Activated effector memory CD4-positive, alpha-beta T cell treated with anti-CD3 and anti-CD28 coated beads, Interleukin-2, amount 50 U/mL, for 16 hours (primary cell): Measurements from ENCODE around the gene TSEN15.

ENCODE experiments used
- DNase-seq: peaks from one replicate; pipeline ENCODE4 v3.0.0-alpha.2; 2020

Gene TSEN15

DNA sequence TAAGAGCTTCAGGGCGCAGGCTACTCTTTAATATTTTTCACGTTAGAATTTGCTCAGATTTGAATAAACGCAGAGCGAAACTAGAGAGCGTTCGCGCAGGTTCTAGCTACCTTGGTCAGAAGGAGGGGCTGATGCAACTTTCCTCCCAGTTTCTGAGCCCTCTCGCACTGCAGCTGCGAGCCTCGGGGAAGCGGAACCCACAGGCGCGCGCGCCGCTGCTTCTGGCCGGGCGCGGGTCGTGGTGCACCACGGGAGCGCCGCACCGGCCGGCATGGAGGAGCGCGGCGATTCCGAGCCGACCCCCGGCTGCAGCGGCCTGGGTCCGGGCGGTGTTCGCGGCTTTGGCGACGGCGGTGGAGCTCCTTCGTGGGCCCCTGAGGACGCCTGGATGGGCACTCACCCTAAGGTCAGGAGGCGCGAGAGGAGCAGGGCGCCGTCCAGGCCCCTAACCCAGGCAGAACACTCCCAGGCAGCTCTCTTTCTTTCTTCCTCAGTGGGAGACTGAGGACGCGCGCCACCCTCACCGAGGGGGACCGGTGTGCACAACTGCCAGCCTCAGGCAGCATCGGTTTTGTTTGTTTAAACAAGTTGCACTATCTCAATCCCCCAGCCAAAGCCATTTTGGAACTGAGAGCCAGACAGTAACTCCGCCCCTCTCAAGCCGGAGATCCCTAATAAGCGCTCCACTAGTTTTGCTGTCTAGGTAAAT is at the start of gene TSEN15:
Gene TSEN15, plus strand, starts transcription at position 246 of the 709 bp plus-strand sequence. Its CDS starts 26 bp downstream, at position 272.
- DNase-seq, result peak; percentile 92

DNA sequence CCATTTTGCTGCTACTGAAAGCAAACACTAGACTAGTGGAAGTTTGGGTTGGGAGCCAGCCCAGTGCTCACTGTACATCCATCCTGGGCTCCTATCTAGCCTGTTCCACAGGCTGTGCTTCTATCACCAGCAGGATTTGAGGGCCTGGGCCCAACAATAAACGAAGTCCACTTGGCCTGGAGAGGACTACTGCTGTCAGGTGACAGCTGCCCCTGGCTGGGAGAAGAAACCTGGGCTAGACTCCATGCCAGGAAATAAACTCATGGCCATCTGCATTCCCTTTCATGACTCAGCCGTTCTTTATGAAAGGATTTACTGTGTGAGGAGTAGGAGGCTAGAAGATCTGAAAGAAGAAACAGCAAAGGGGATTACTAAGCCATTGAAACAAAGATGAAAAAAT is 49.5 kb upstream of the TSEN15 start:
- no peak for DNase-seq

DNA sequence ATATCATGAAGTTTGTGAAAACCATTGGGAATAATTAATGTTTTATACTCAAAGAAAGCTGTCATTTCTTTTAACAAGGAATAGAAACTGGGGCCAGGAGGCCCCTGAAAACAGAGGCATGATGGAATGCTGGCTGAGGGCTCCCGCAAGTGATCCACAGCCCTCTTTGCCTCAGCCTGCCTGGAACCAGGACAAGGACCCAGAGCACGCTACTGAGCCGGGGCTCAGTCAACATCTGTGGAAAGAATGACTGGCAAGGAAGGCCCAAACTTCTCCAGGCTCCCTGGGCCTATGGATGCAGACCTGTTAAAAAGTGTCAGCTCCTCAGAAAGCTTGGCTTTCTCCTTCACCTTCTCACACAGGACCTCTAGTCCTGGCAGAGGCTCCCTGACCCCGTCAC is 46.6 kb upstream of the TSEN15 start:
- no peak for DNase-seq

DNA sequence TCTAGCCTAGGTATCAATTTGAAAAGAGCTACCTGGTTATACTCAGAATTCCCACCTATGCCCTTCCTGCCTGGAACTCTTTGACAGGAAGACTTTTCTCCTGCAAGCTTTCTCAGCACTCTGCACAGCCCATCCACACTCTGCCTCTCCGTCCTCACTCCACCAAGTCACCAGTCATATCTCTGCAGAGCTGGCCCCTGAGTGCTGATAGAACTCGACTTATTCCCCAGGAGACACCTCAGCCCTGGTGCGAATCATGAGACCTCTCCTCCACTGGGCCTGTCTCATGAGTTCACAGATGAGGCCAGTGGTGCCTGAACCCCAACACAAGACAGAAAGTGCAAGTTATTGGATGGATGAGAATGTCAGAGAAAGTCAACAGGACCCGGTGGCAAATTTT is 46.0 kb upstream of the TSEN15 start:
- no peak for DNase-seq

DNA sequence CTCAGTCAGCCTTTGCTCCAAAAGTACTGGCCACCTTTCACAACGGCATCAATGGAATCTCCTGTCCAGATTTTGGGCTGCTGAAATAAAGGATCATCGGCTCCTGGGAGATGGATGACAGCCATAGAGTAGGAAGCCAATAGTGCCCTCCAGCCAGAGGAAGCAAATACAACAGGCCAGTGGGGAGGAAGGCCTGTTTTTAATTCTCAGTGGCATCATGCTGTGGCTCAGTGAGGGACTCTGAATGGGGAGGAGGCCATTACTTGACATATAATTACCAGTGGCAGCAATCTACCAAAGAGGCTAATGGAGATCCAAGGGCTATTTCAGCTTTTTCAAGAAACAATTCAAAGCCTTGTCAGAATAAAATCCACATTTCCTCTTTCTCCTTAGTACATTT is 40.7 kb upstream of the TSEN15 start:
- DNase-seq, result no peak

DNA sequence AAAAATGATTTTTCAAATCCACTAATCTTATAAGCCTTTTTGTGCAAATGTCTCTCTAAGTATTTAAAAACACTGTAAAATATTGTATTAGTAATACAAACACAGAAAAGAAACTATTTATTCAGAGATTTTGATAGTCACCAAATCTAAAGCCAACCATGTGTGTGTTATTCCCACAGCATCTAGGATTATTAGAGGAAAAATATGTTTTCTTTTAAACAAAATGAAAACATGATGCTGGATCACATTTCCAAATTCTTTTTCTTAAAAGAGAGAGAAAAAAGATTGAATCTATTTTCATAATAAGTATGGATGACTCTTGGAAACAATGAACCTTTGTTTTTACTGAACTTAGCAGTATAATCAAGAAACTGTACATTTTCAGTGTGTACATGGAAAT is 39.3 kb upstream of the TSEN15 start:
- no peak for DNase-seq

DNA sequence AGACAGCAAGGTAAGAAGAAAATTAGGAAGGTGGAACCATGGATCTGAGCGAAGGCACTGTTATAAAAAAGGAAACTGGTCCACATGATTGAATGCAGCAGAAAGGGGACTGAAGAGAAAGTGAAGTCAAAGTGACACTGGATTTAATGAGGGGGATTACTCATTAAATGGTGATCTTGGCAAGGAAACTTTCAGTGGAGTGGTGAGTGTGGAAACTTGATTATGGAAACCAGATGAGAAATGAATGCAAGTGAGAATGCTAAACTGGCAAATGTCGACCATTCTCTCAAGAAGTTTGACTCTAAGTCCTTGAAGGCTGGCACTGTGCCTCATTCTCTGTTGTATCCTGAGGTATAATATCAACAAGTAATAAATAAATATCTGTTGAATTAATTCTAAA is 37.3 kb upstream of the TSEN15 start:
- no peak for DNase-seq

DNA sequence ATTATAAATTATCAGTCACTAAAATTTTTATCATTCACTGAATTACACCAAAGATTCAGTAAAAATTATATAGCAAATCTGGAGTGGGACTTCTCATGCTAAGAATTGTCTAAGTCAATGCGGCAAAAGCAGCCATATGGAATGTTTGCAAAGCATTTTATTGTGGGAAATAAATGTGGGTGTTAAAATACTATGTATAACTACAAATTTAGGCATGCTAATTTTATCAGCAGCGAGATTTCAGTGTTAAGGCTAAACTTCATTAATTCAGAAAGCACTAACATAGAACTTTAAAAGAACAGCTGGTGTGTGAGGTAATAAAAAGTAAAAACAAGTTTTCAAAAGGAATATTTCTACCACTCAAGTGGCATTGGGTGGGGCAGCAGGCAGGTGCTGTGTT is 35.4 kb upstream of the TSEN15 start:
- DNase-seq, result no peak

DNA sequence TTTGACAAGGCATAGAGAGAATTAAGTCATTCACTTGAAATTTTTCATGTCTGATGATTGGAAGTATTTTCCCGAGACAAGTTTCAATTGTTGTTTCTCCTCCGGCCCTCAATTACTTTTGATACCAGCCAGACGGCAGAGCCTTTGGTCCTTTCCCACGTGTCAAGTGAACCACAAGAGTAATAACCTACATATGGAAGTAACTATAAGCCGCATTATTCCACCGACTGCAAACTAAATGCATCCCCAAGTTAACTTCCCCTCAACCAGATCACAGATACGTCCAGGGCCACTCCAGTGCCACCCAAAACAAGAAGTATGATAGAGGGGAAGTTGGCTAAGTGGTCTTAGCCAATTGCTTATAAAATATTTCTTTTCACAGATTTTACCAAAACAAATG is 34.2 kb upstream of the TSEN15 start:
- no peak for DNase-seq

DNA sequence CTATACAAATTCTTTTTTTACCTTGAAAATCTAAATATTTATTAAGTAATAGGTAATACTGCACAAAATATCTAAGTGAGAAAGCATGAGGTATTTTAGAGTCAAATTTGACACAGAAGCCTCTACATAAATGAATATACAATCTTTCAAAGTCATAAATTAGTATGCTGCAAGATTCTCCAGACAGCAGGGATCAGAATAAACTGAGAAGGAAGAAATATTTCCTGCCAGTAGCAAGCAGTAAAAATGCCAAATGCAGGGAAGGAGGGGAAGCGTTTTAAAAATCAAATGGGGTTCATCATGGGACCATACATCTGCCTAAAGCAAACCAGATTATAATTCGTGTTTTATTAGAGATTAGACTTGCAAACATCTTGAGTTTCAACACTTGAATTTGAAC is 32.9 kb upstream of the TSEN15 start:
- no peak for DNase-seq

DNA sequence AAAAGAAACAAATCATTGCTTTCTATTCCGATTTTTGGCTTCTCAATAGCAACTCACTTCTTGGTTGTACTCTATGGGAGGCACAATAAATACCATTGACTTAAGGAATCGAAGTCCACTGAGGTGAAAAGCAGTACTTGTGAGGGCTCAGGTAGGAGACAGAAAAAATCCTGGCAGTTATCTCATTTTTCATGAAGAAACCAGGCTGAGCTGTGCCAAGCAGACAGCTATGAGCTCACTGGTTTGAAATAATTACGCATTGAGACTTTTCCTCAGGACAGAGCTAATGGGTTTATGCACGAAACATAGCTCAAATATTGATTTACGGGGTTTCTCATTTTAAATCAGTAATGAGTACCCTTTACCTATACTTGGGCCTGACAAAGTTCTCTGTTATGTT is 32.5 kb upstream of the TSEN15 start:
- no peak for DNase-seq

DNA sequence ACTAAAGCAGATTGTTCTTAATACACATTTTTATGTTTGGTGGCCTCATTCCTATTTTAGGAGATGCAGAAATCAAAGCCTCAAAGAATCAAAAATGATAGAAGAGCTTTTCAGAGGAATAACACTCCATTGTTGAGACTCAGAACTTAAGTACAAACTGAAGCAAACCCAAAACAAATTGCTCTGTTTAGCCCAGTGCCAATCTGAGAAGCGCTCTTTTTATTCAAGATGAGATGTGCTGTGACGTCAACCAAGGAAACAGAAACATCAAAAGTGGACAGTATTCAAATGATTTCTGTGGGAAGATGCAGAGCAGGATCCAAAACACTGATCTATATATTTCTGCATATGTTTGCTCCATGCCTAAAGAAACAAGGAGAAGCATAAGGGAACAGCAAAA is 32.0 kb upstream of the TSEN15 start:
- DNase-seq, result no peak

DNA sequence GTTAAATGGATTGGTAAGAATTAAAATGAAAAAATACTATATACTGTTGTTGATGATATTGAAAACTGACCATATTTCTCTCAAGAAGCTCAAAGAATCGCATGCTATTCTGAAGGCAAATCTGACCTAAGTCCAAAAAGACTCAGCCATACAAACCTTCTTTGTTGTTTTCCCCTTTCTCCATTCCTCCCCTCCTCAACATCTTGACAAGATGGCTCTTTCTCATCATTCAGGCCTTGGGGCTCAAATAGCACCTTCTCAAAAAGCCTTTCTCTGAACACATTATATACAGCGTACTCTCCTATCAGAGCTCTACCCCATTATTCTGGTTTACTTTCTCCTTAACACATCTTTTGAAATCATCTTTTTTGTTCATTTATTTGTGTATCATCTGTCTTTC is 31.2 kb upstream of the TSEN15 start:
- DNase-seq, result no peak

DNA sequence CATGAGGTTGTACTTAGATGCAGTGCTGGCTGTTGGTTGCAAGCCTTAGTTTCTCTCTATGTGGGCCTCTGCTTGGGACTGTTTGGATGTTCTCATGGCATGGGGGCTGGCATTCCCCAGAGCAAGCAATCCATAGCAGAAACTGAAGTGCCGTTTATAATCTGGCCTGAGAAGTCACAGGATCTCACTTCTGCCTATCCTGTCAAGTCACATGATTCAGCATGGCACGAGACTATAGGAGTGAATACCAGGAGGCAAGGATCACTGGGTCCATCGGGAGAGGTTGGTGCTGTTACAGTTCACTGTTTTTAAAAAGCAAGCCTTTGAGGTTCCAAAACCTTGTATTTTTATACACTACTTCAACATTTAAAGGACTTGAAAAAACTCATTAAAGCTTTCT is 30.7 kb upstream of the TSEN15 start:
- DNase-seq, result no peak

DNA sequence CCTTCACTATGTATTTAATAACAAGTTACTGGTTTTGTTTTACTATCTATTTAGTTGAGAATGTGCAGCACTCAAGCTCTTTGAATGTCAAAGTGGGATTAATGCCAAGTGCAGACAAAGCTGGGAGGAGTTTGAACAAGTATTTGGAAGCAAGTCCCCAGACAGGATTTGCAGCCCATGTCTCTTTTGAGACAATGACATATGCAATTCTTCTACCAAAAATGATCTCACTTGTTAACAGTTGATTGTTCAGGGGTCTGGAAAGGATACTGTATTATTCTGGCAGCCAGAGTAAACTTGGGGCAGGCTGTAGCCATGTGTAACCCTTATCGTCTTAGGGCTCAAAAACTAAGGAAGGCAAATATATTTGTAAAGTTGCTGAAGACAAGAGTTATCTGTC is 29.8 kb upstream of the TSEN15 start:
- DNase-seq, result no peak

DNA sequence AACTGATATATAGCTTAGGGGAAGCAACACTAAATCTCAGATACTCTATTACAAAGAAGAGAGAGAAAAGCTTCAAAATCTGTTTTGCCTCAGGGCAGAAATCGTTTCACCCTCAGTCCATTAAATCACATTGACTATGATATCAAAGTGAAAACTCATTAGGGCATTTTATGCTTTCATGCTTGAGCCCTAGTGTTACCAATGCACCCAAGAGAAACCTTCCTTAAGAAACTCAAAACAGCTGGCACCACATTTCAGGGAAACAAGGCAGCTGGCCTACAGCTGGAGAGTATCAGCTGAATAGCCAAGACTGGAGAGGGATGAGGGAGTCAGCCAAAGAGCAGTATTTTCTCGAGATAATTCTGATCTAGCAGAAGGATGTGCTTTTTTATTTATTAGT is 28.9 kb upstream of the TSEN15 start:
- no peak for DNase-seq

DNA sequence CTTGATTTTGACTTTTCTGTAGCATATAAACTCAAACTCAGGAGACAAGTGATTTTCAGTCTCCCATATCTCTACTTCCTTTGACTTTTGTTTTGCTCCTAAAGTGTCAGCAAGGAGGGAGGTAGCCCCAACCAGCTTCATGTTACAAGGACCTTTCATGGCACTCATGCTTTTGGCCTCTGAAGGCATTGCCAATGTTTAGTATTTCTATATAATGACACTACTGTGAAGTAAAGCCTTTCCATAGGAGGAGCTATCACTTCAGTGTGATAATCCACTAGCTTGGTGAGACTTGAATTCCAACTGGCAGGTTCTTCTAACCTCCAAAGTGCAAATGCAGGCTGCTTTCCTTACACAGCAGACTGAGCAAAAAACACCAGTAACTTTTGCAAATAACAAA is 28.4 kb upstream of the TSEN15 start:
- DNase-seq, result no peak

DNA sequence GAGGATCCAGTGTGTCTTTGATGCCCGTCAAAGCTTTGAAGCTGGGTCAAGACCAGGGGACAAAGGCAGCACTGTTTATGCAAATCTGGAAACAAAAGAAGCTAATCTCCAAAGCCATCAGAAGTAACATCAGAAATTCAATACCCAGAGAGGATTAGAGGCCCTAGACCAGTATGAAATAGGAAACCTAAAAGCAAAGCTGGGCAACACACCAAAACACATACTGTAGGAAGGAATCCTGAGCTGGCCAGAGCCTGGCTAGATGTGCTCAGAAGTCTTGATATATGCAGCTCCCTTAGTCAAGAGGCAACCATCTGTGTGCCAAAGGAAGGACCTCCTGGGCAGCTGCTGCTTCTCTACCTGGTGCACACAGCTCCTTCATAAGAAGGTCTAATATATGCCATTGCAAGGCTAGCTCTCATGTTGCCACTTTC is 26.3 kb upstream of the TSEN15 start:
- DNase-seq, result no peak

DNA sequence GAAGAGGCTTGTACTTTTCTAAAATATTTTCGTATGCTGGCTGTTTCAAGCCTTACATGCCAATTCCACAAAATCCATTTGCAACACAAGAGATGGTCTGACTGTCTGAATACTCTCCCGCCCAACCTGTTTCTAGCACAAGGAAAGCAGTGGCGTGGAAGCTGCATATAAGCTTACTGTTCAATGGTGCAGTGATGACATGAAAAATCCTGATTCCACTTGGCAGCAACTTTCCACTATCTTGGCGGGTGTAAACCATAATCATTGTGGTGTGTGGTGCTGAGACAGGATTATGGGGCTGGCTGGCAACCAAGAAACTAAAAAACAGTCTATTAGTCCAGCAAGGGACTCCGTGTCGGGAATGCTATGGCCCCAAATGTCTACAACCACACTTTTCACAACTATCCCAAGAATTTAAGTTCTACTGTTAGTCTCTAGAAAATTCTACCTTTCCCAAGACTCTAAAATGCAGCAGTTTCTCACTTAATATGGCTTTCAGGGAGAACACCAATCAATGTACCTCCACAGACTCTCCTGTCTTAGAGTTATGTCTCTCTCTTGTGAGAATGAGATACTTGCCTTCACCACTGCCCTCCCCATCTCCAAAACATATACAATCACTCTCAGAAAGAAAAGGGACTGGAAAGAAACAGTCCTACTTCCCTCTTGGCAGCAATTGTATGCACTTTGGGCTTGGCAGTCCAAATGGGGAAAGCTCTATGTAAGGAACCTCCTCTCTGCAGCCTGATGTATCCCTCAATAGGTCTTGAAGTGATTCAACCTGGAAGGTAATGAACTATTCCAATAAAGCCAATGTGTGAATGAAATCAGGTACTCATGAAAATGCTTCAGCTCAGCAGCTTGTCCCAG is 23.5 kb upstream of the TSEN15 start:
- no peak for DNase-seq

DNA sequence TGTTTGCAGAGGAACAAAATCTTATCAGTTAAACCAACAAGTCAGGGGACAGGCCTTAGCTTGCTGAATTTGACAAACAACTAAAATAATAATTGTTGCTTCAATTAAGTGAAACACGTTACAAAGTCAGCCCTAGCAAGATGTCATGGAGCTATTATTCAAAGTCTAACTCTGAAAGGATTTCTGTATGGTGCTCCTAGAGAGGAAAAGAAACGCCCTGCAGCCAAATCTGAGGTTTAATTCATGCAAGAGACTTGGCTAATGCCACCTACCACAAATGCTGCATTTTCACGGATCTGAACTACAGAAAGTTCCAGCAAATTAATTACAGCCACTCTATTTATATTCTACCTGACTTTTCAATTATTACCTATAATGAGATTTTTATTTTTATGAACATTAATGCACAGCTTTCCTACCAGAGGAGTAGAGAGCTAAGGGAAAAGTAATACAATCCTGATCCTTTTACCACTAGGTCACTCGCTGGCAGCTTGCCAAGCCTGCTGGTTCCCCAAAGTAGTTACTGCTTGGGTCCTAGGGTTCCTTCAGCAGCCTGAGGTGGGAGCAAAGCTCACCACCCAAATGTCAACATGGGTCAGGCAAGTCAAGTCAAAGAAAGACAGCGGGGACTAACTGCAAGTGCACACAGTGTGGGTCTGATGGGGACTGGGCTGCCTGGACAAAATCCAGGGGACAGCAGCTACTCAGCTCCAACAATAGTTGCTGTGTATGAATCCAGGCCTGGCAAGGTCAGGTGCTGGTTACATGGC is 22.5 kb upstream of the TSEN15 start:
- no peak for DNase-seq

DNA sequence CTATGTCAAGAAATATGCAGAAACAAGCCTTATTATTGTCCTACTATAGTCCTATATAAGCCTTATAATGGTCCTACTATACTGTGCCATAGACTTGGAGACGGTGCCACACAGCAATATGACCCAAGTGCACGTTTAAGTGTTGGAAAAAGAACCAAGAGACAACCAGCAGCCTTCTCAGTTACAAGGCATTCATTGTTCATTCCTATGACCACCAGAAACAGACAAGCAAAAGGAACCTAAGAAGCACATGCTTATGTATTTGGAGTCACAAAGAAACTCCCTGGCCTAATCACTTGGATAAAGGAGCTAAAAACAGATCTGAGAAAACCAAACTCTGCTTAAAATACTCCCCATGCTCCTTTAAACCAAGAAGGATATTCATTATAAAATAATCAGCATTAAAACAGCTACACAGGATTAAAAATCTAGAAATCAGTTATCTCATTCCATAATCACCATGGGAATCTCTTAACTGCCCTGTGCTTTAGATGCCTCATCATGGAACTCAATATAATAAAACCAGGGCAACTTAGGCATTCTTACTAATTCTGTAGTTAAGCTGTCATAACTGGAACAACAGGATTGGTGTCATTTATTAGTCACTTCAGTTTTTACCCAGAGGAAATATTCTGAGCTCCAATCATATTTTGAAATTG is 21.0 kb upstream of the TSEN15 start:
- no peak for DNase-seq

DNA sequence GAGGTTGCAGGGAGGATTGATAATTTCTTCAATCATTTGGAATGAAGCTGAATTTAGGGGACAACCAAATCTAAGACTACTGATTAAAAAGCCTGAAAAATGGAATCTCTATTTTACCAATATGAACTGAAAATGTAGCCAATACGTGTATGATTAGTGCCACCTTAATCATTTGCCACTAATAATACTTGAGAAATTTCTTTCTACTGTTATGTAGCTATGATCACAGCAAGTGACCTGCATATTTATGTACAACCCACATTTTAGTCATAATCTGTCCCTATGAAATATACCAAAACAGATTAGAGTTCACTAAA is 20.5 kb upstream of the TSEN15 start:
- DNase-seq, result no peak

DNA sequence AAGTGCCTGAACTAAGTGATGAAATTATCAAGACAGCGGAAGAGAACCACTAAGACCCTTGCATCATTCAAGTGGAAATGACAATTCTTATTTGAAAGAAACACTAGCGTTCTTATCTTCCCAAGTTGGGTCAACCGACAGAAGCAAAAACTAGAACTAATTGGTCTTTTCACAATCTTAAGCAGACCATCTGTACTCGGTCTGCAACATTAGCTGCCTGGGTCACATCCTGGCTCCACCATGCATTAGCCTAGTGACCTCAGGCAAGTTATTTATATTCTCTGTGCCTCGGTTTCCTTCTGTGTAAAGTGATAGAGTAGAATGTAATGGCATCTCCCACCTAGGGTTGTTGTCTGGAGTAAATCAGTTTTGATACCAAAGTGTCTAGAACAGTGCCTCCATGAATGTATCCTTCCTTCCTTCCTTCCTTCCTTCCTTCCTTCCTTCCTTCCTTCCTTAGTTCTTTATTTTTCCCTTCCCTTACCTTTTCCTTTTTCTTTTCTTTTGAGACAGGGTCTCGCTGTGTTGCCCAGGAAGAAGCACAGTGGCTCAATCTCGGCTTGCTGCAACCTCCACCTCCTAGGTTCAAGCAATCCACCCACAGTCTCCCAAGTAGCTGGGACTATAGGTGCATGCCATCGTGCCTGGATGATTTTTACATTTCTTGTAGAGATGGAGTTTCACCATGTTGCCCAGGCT is 20.0 kb upstream of the TSEN15 start:
- no peak for DNase-seq
